Keratinocyte (primary cell): ENCODE measurements around the gene MROH2A.

ENCODE experiments used
- CTCF ChIP-seq, 3 experiments: IDR thresholded peaks in 1 of 3; conservative IDR thresholded peaks in 1 of 3; optimal IDR thresholded peaks in 1 of 3; 2 replicates in 2 of 3; 3 replicates in 1 of 3; pipeline versions ENCODE3 to v1.5.1; 2011; ENCODE audit warnings: low read length in 3 of 3, mild to moderate bottlenecking in 3 of 3, moderate library complexity in 2 of 3, control low read depth in 1 of 3, inconsistent platforms in 1 of 3; ENCODE audit not compliant: insufficient read depth in 2 of 3; ENCODE audit errors: extremely low read depth in 1 of 3
- EZH2 ChIP-seq: IDR thresholded peaks from one replicate; pipeline ENCODE4 v1.6.1; 2012; ENCODE audit warnings: inconsistent platforms, mild to moderate bottlenecking, low read length, moderate library complexity

DNA sequence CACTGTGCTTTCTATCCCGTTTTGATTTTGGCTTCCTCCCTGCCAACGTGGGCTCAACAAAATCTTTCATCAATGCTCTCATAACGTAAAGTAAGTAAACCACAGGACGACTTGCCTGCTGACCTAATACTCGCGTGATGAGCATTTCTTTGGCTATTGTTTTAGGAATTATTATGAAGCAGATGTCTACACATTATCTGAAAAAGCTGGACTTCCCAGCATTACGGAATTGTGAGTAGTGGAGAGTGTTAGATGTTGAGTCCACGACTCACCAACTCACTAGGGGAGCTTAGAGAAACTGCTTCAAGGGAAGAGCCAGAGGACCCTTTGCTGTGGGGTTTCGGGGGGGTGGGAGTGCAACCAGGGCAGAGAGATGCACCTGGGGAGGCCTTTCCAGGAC, 54.3 kb downstream of the MROH2A start:
- TF ChIP-seq CTCF (optimal IDR thresholded peaks at IDR 0.05 in 1 of 3, IDR thresholded peaks at IDR 0.05 in 1 of 3, conservative IDR thresholded peaks at IDR 0.05 in 1 of 3; ENCODE audit: extremely low read depth in 1 of 3, insufficient read depth in 2 of 3, low read length in 3 of 3) = no peak
- no peak for TF ChIP-seq EZH2
